GM21381 (cell line): Measurements from ENCODE around the gene SPRN.
"Not testable (repeated sequence)": the region's sequence is repeated elsewhere in the genome, so short reads cannot be mapped to it uniquely, and the experiment has no call there.

Experiments used
- ATAC-seq: cut with Tn5 transposase; IDR thresholded peaks from one replicate; pipeline ENCODE4 v1.9.1; 2021; ENCODE audit warnings: mild to moderate bottlenecking, moderate library complexity; ENCODE audit not compliant: unreplicated experiment

SPRN gene

GRCh38 chr10:133440633-133441285 lies 16.3 kb upstream of the SPRN start:
- no peak for ATAC-seq

- no peak for ATAC-seq
These were observed 15.4 kb upstream of the SPRN start for GRCh38 chr10:133439517-133440461.

GRCh38 chr10:133438711-133439273 lies 14.4 kb upstream of the SPRN start:
- ATAC-seq = no peak

GRCh38 chr10:133432789-133433188 lies 8.4 kb upstream of the SPRN start:
- not testable (repeated sequence) for ATAC-seq

GRCh38 chr10:133431888-133432613 lies 7.6 kb upstream of the SPRN start:
- ATAC-seq = not testable (repeated sequence)

- not testable (repeated sequence) for ATAC-seq
These were observed 5.1 kb upstream of the SPRN start for GRCh38 chr10:133429571-133429970.

- ATAC-seq = not testable (repeated sequence)
These were observed 323 bp downstream of the SPRN start for GRCh38 chr10:133424102-133424501.

GRCh38 chr10:133422807-133423771 lies 1.3 kb downstream of the SPRN start:
- ATAC-seq = no peak

GRCh38 chr10:133422223-133422806 lies 2.1 kb downstream of the SPRN start:
- no peak for ATAC-seq

GRCh38 chr10:133421336-133422222 lies 2.8 kb downstream of the SPRN start:
- no peak for ATAC-seq

- ATAC-seq = no peak
These were observed 3.8 kb downstream of the SPRN start for GRCh38 chr10:133420579-133420978.

- ATAC-seq = no peak
These were observed 4.4 kb downstream of the SPRN start for GRCh38 chr10:133420028-133420427.

GRCh38 chr10:133419211-133419950 lies 5.0 kb downstream of the SPRN start:
- no peak for ATAC-seq

- ATAC-seq = no peak
These were observed 6.0 kb downstream of the SPRN start for GRCh38 chr10:133418289-133418993.

GRCh38 chr10:133415752-133416151 lies 8.7 kb downstream of the SPRN start:
- ATAC-seq = no peak

GRCh38 chr10:133414401-133414800 lies 10.0 kb downstream of the SPRN start:
- ATAC-seq = not testable (repeated sequence)

GRCh38 chr10:133412381-133412711 lies 12.1 kb downstream of the SPRN start:
- no peak for ATAC-seq
